ENCODE results near the gene SPZ1. TPM values are rescaled to one million over a fixed set of nuclear protein-coding genes. Genes with fewer than 3 reads are reported as not detected.

SPZ1 gene
- total and polyA plus RNA-seq, 2 of the 8 experiments (the other 6 are each of a cell fraction or from before 2014, with no cell fraction given) = not detected

DNA sequence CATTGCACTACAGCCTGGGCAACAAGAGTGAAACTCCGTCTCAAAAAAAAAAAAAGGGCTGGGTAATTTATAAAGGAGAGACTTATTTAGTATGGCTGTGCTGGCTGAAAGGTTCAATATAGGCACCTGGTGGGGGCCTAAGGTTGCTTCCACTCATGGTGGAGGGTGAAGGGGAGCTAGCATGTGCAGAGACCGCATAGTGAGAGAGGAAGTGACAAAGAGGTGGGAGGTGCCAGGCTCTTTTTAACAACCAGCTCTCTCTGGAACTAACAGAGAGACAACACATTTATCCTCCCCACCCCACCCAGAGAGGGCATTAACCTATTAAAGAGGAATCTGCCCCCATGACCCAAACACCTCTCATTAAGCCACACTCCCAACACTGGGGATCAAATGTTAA lies 35.1 kb upstream of the SPZ1 start (continued):
- TF ChIP-seq KDM4A (IDR thresholded peaks at IDR 0.05; ENCODE audit: low read depth, low read length, severe bottlenecking) = no peak
- TF ChIP-seq ZNF274 (IDR thresholded peaks at IDR 0.05; ENCODE audit: borderline replicate concordance, extremely low read depth, low read length) = no peak
- TF ChIP-seq POU5F1 (IDR thresholded peaks at IDR 0.05; ENCODE audit: low read depth, low read length) = no peak
- no peak for TF ChIP-seq TAF1 (IDR thresholded peaks at IDR 0.05; ENCODE audit: low read depth, low read length)
- no peak for TF ChIP-seq RBBP5 (IDR thresholded peaks at IDR 0.05; ENCODE audit: borderline replicate concordance, low read depth, low read length)
- no peak for TF ChIP-seq RFX5 (IDR thresholded peaks at IDR 0.05; ENCODE audit: borderline replicate concordance, low read depth, low read length)
